ENCODE data around the gene PLEKHG5. TPM values are rescaled to one million over a fixed set of nuclear protein-coding genes. Genes with fewer than 3 reads are reported as not detected.

The PLEKHG5 gene
- total RNA-seq, 1 donor from 2014 or later, result 12.2 TPM

- Histone ChIP-seq H3K27me3 (peaks cover 12% of the 10 kb centered on the region), H3K27ac (peak overlapping the region; percentile 72), H3K4me1 (peaks cover 21% of the 10 kb centered on the region), H3K4me3 (peak overlapping the region; percentile 59), H3K36me3 (no peaks in the 10 kb centered on the region), H3K9me3 (no peaks in the 10 kb centered on the region)
- DNase-seq (no peak), ATAC-seq (peak; percentile 2)
- TF ChIP-seq CTCF (IDR thresholded peaks at IDR 0.05), result no peak
- intact Hi-C loops (cut with DNase I), result loop anchor here (10.0 kb wide), 1 partner anchor 159 kb away; no protein-coding TSS in a partner anchor
Observed at GRCh38 chr1:6485168-6486101, 6.0 kb downstream of the PLEKHG5 start.

- H3K27ac ChIP-seq, result peak overlapping the region; percentile 72
- H3K36me3 ChIP-seq, result no peaks in the 10 kb centered on the region
- ATAC-seq, result peak; percentile 1
- no peak for TF ChIP-seq CTCF (IDR thresholded peaks at IDR 0.05)
- intact Hi-C loops (cut with DNase I), result loop anchor here (10.0 kb wide), 1 partner anchor 160 kb away; no protein-coding TSS in a partner anchor
- peaks cover 12% of the 10 kb centered on the region for H3K27me3 ChIP-seq
- H3K4me3 ChIP-seq, result peak overlapping the region; percentile 59
- H3K9me3 ChIP-seq, result no peaks in the 10 kb centered on the region
- DNase-seq, result no peak
- H3K4me1 ChIP-seq, result peaks cover 17% of the 10 kb centered on the region
Observed at GRCh38 chr1:6484826-6485167, 6.7 kb downstream of the PLEKHG5 start.

- ATAC-seq (no peak), DNase-seq (no peak)
- Histone ChIP-seq H3K4me3 (no peak overlapping the region), H3K27me3 (peaks cover 12% of the 10 kb centered on the region), H3K36me3 (no peaks in the 10 kb centered on the region), H3K4me1 (peaks cover 17% of the 10 kb centered on the region), H3K9me3 (no peaks in the 10 kb centered on the region), H3K27ac (peak overlapping the region; percentile 24)
- intact Hi-C loops (cut with DNase I), result loop anchor here (10.0 kb wide), 1 partner anchor 161 kb away; no protein-coding TSS in a partner anchor
- no peak for TF ChIP-seq CTCF (IDR thresholded peaks at IDR 0.05)
Observed at GRCh38 chr1:6483761-6484117, 7.7 kb downstream of the PLEKHG5 start.

GRCh38 chr1:6483017-6483760 lies 8.3 kb downstream of the PLEKHG5 start:
- H3K27ac ChIP-seq, result peak overlapping the region; percentile 24

More at GRCh38 chr1:6483017-6483760, 8.3 kb downstream of the PLEKHG5 start:
- DNase-seq (peak; percentile 93), ATAC-seq (peak; percentile 87)
- H3K36me3 ChIP-seq, result no peaks in the 10 kb centered on the region
- intact Hi-C loops (cut with DNase I), result loop anchor here (10.0 kb wide), 1 partner anchor 162 kb away; no protein-coding TSS in a partner anchor
- H3K27me3 ChIP-seq, result peaks cover 12% of the 10 kb centered on the region
- H3K9me3 ChIP-seq, result no peaks in the 10 kb centered on the region
- peaks cover 17% of the 10 kb centered on the region for H3K4me1 ChIP-seq
- no peak overlapping the region for H3K4me3 ChIP-seq
- no peak for TF ChIP-seq CTCF (IDR thresholded peaks at IDR 0.05)
